Activated CD4-positive, alpha-beta memory T cell treated with anti-CD3 and anti-CD28 coated beads for 36 hours (primary cell): ENCODE results near the gene NBEAL2. TPM values are rescaled to one million over a fixed set of nuclear protein-coding genes. Genes with fewer than 3 reads are reported as not detected.

ENCODE experiments used
- CTCF ChIA-PET: fragments of 350-600 bp; sonication (Branson Sonifier 250); formaldehyde crosslinking; loops from one replicate; lab custom pipeline; 2021; ENCODE audit warnings: antibody characterized with exemption, inconsistent platforms; lab: Charles Lee
- POLR2A ChIA-PET: fragments of 350-600 bp; sonication (Branson Sonifier 250); formaldehyde crosslinking; loops from one replicate; lab custom pipeline; 2021; ENCODE audit warnings: antibody characterized with exemption; lab: Charles Lee
- DNase-seq: peaks from one replicate; pipeline ENCODE4 v3.0.0-alpha.2; 2020
- H3K27ac Mint-ChIP-seq: one replicate; pipeline ENCODE4 v1.8.0; 2021; ENCODE audit warnings: mixed read lengths
- H3K27me3 Mint-ChIP-seq: one replicate; pipeline ENCODE4 v1.8.0; 2021; ENCODE audit warnings: mixed read lengths
- H3K36me3 Mint-ChIP-seq: one replicate; pipeline ENCODE4 v1.8.0; 2021; ENCODE audit warnings: mixed read lengths
- H3K4me1 Mint-ChIP-seq: one replicate; pipeline ENCODE4 v1.8.0; 2021; ENCODE audit warnings: low read depth, mixed read lengths
- H3K4me3 Mint-ChIP-seq: one replicate; pipeline ENCODE4 v1.8.0; 2021; ENCODE audit warnings: mild to moderate bottlenecking, mixed read lengths
- H3K9me3 Mint-ChIP-seq: one replicate; pipeline ENCODE4 v1.8.0; 2021; ENCODE audit warnings: mixed read lengths
- intact Hi-C: fragments of 100-400 bp; cut with micrococcal nuclease; formaldehyde crosslinking; loops from one replicate; pipeline ENCODE4 v1.15.1; 2023
- total RNA-seq, 2 experiments: library from RNA; stranded (reverse); gene quantifications; one replicate each; pipeline ENCODE4 v1.2.3, GENCODE V29; 2021

Gene NBEAL2, protein sequence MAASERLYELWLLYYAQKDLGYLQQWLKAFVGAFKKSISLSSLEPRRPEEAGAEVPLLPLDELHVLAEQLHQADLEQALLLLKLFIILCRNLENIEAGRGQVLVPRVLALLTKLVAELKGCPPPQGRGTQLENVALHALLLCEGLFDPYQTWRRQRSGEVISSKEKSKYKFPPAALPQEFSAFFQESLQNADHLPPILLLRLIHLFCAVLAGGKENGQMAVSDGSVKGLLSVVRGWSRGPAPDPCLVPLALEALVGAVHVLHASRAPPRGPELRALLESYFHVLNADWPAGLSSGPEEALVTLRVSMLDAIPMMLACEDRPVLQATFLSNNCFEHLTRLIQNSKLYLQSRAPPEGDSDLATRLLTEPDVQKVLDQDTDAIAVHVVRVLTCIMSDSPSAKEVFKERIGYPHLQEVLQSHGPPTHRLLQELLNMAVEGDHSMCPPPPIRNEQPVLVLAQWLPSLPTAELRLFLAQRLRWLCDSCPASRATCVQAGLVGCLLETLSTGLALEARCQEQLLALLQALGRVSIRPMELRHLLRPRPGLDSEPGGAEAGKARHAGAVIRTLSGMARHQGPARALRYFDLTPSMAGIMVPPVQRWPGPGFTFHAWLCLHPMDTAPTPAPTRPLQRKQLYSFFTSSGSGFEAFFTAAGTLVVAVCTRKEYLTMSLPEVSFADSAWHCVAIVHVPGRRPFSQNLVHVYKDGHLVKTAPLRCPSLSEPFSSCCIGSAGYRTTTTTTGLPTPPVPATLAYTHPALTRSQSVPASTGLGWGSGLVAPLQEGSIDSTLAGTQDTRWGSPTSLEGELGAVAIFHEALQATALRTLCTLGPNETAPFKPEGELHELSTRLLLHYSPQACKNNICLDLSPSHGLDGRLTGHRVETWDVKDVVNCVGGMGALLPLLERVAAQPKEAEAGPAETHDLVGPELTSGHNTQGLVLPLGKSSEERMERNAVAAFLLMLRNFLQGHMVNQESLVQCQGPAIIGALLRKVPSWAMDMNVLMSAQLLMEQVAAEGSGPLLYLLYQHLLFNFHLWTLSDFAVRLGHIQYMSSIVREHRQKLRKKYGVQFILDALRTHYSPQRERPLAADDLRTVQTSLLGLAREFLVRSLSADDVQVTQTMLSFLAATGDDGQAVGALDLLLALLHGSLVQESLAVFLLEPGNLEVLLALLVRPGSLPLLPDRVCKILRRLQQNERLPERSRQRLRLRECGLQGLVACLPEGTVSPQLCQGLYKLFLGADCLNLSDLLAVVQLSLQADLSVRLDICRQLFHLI (N-terminal part only)
- 100 to 1,000 TPM; 114 to 117 TPM for total RNA-seq

DNA sequence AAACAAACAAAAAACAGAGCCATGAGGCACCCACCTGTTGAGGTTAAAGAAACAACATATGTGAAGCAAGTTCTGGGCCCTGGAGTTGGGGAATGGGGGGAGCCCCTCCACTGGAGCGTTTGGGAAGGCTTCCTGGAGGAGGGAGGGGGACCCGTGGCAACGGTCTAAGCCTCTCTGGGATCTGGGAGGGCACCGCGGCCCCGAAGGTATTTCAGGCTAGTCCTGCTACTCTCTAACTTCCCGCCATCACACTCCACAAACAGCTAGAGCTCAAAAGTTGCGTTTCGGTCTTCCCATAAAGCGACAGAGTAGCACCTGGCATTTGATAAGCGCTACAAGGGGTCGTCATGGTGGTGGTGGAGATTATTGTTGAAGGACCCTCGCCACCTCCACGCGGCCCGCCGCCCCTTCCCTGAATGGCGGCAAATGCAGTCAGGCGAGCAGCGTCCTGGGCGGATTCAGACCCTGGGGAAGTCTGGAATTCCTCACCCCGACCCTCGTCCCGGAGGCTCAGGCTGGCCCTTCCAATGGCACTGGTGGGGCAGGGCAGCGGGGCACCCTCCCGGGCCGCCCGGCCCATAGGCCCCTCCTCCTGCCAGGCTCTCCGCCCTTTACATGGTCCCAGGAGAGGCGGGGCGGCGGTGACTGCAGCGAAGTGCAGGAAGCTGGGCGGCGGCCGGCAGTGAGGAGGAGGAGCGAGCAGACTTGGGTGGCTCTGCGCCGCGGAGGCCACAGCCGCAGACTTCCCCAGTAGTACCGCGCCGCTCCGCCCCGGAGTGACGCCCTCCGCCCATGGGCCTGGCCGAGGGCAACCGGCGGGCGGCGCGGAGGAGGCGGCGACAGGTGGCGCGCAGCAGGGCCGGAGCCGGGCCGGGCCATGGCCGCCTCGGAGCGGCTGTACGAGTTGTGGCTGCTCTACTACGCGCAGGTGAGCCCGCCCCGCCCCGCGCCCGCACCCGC is at the start of gene NBEAL2:
TSS of gene NBEAL2 (plus strand) at position 682 of the 960 bp plus-strand sequence. CDS start at position 878, 196 bp downstream.
- CTCF ChIA-PET, result interaction anchor here (1.1 to 1.6 kb wide), 6 partner anchors 8 to 66 kb away, joined by 3 to 7 read pairs (median 4); no protein-coding TSS in a partner anchor
- Mint-ChIP-seq H3K27me3 (no peaks in the 10 kb centered on the region), H3K9me3 (no peaks in the 10 kb centered on the region), H3K36me3 (peaks cover 13% of the 10 kb centered on the region), H3K4me1 (peaks cover 52% of the 10 kb centered on the region), H3K27ac (peak within 1 kb of the TSS; percentile 95), H3K4me3 (peak within 1 kb of the TSS; percentile 85)
- intact Hi-C loops, result loop anchor here (1.0 to 10.0 kb wide), 7 partner anchors 8 to 303 kb away; partner anchors contain the start of genes KIF9 and KLHL18
- POLR2A ChIA-PET, result interaction anchor here (1.0 to 3.7 kb wide), 9 partner anchors 8 to 401 kb away, joined by 3 to 27 read pairs (median 4); partner anchors contain the start of genes PTPN23 and SETD2
- DNase-seq, result peak; percentile 98

DNA sequence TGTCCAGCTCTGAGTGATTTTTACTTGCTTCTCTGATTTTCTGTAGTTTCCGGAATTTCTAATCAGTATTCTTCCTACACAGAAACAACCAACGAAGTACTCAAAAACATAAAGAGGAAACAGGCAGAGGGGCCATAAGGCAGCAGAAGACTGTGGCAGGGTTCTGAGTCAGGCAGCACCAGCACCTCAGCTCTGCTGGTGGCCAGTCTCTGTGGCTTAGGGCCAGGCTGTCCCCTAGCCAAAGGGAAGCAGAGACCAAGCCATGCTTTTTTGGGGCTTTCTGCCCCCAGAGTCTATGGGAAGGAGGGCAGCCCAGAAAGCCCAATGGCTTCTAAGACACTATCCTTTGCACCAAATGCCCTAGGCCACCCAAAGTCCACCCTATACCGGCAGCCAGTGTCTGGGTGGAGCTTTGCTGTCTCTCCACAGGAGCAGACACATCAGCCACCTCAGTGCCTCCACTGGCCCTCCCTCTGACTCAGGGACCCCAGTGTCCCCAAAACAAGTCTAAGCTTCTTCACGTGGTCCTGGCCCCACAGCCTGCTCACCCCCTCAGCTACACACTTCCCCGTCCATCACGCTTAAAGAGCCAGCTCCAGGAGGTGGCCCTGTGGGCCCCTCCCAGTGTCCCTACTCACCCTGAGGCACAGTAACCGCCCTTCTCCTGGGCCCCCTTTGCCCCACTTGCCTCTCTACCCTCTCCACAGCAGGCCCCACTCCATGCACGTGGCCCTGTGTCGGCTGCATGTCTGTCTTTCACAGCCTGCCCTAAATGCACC is 49.1 kb upstream of the NBEAL2 start:
- Mint-ChIP-seq H3K4me1 (peaks cover 68% of the 10 kb centered on the region), H3K9me3 (peaks cover 3% of the 10 kb centered on the region), H3K27ac (peak overlapping the region; percentile 38), H3K4me3 (no peak overlapping the region), H3K36me3 (peaks cover 17% of the 10 kb centered on the region), H3K27me3 (no peaks in the 10 kb centered on the region)
- ChIA-PET POLR2A (no interaction called here), CTCF (interaction anchor here (1.4 to 1.5 kb wide), 2 partner anchors 21 to 35 kb away, joined by 3 to 5 read pairs; no protein-coding TSS in a partner anchor)
- intact Hi-C loops, result no loop called here
- no peak for DNase-seq

- no peaks in the 10 kb centered on the region for H3K27me3 Mint-ChIP-seq
These were observed 48.5 kb upstream of the NBEAL2 start for GRCh38 chr3:46930945-46931403.

DNA sequence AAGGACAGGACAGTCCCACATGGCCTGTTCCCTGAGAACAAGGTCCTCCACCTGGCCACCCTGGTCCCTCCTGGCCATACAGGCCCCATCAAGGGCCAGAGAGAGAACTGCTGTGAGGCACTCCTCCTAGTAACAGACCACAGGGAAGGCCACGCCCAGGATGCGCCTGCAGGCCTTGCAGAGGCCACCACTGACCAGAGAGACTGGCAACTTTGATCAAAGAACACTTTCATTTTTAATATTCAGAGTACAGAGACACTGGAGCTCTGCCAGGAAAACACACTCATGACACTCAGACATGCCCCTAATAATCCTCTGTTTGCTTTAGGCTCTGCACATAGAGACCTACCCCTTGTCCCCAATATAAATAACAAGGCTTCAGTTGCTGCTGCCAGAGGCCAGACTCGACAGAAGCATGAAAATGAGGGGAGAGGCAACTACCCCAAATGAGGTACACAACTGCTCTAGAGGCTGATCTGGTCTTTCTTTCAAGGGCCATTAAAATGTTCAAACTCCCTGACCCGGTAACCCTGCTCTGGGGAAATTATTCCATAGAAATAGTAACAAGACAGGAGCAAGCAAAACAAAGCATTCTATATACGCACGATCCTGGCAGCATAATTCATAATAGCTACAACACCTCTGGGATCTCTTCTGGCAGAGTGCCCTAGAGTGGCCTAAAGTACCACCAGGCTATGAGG is 47.7 kb upstream of the NBEAL2 start:
- peaks cover 68% of the 10 kb centered on the region for H3K4me1 Mint-ChIP-seq
- intact Hi-C loops, result no loop called here
- no peak overlapping the region for H3K4me3 Mint-ChIP-seq

More at GRCh38 chr3:46930945-46931403, 48.5 kb upstream of the NBEAL2 start:
- Mint-ChIP-seq H3K27ac (peak overlapping the region; percentile 49), H3K36me3 (peaks cover 16% of the 10 kb centered on the region), H3K9me3 (peaks cover 3% of the 10 kb centered on the region), H3K4me3 (no peak overlapping the region), H3K4me1 (peaks cover 72% of the 10 kb centered on the region)
- ChIA-PET POLR2A (no interaction called here), CTCF (interaction anchor here (1.4 to 1.5 kb wide), 2 partner anchors 22 to 36 kb away, joined by 3 to 5 read pairs; no protein-coding TSS in a partner anchor)
- intact Hi-C loops, result no loop called here
- DNase-seq, result no peak

DNA sequence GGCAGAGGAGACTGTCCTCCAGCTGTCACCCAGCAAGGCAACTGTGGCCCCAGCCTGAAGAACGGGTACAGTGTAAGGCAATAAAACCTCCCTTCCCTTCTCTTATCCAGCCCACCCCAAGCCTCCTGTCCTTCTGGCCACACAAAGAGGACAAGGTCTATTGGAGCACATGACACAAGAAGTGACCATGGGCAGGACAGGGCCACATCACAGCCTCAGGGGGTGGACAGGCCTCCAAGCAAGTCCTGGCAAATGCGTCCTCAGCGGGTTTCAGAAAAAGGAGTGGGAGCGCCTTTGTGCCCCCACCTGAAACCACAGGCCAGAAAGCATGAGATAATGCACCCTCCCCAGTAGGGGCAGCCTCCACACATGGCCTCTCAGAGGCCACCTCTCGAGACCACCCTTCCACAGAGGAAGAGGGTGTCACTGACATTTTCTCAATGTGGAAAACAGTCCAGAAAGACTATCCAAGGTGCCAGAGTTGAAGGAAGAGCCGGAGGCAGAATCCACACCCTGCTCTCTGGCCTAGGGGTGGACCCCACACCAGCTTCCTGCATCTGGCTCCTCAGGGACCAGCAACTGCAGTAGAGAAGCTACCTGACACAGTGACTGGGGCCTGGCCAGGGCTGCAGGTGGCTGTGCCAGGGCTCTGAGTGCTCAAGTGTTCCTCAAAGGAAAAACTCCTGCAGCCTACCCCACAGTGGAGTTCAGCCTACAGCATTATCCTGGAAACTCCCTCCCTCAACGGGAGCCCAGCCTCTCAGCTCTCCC is 46.8 kb upstream of the NBEAL2 start:
- Mint-ChIP-seq H3K36me3 (peaks cover 11% of the 10 kb centered on the region), H3K9me3 (peaks cover 3% of the 10 kb centered on the region), H3K4me3 (no peak overlapping the region), H3K27me3 (no peaks in the 10 kb centered on the region), H3K4me1 (peaks cover 60% of the 10 kb centered on the region), H3K27ac (peak overlapping the region; percentile 49)
- POLR2A ChIA-PET, result interaction anchor here (1.1 kb wide), 1 partner anchor 15 kb away, joined by 3 read pairs; no protein-coding TSS in a partner anchor
- intact Hi-C loops, result no loop called here
- no peak for DNase-seq
- CTCF ChIA-PET, result interaction anchor here (0.8 to 1.1 kb wide), 2 partner anchors 9 to 10 kb away, joined by 3 read pairs; no protein-coding TSS in a partner anchor

More for the DNA sequence above, 47.7 kb upstream of the NBEAL2 start:
- peak; percentile 35 for DNase-seq
- ChIA-PET POLR2A (interaction anchor here (0.6 kb wide), 1 partner anchor 45 kb away, joined by 4 read pairs; no protein-coding TSS in a partner anchor), CTCF (interaction anchor here (1.1 to 1.4 kb wide), 2 partner anchors 9 to 36 kb away, joined by 3 read pairs; no protein-coding TSS in a partner anchor)
- H3K27me3 Mint-ChIP-seq, result no peaks in the 10 kb centered on the region
- peaks cover 3% of the 10 kb centered on the region for H3K9me3 Mint-ChIP-seq
- H3K36me3 Mint-ChIP-seq, result peaks cover 16% of the 10 kb centered on the region
- peak overlapping the region; percentile 49 for H3K27ac Mint-ChIP-seq

- intact Hi-C loops, result no loop called here
- ChIA-PET POLR2A (interaction anchor here (1.1 kb wide), 1 partner anchor 14 kb away, joined by 3 read pairs; no protein-coding TSS in a partner anchor), CTCF (interaction anchor here (0.8 to 1.7 kb wide), 2 partner anchors 9 to 10 kb away, joined by 3 to 8 read pairs; no protein-coding TSS in a partner anchor)
- Mint-ChIP-seq H3K36me3 (peaks cover 15% of the 10 kb centered on the region), H3K27ac (no peak overlapping the region), H3K9me3 (peaks cover 3% of the 10 kb centered on the region), H3K27me3 (no peaks in the 10 kb centered on the region), H3K4me1 (peaks cover 56% of the 10 kb centered on the region), H3K4me3 (no peak overlapping the region)
- no peak for DNase-seq
These were observed 46.2 kb upstream of the NBEAL2 start for GRCh38 chr3:46933261-46933660.

DNA sequence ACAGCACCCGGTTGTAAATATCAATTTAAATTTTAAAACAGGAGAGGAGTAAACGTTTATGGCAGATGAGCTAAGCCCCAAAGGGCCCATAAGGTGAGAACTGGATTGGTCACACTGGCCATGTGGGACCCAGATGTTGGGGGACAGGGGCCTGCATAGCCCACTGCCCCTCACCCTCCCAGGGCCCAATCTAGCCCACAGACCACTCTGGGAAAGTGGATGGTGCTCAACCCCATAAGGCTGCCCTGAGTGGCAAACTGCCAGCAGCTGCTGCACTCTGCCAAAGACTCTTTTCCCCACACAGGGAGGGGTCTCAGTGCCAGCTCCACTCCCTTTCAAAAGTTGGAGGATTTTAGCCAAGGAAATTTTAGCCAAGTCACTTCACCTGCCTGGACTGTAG is 45.4 kb upstream of the NBEAL2 start:
- Mint-ChIP-seq H3K27me3 (no peaks in the 10 kb centered on the region), H3K9me3 (no peaks in the 10 kb centered on the region), H3K4me1 (peaks cover 52% of the 10 kb centered on the region), H3K27ac (no peak overlapping the region), H3K4me3 (no peak overlapping the region), H3K36me3 (peaks cover 12% of the 10 kb centered on the region)
- intact Hi-C loops, result no loop called here
- ChIA-PET CTCF (interaction anchor here (1.0 to 1.7 kb wide), 2 partner anchors 11 to 14 kb away, joined by 3 to 8 read pairs; no protein-coding TSS in a partner anchor), POLR2A (no interaction called here)
- DNase-seq, result no peak

- Mint-ChIP-seq H3K4me1 (peaks cover 47% of the 10 kb centered on the region), H3K27ac (peak overlapping the region; percentile 24), H3K27me3 (no peaks in the 10 kb centered on the region), H3K36me3 (peaks cover 14% of the 10 kb centered on the region), H3K4me3 (no peak overlapping the region), H3K9me3 (no peaks in the 10 kb centered on the region)
- DNase-seq, result no peak
- intact Hi-C loops, result no loop called here
- CTCF ChIA-PET, result interaction anchor here (1.0 to 1.8 kb wide), 4 partner anchors 11 to 14 kb away, joined by 3 to 8 read pairs (median 4); no protein-coding TSS in a partner anchor
- POLR2A ChIA-PET, result interaction anchor here (0.9 to 1.4 kb wide), 2 partner anchors 45 to 454 kb away, joined by 3 read pairs; partner anchors contain the start of gene NBEAL2
These were observed 44.8 kb upstream of the NBEAL2 start for GRCh38 chr3:46934498-46935167.
